Hepatocyte (in vitro differentiated cells): ENCODE measurements around the gene SCN2B. TPM values are rescaled to one million over a fixed set of nuclear protein-coding genes. Genes with fewer than 3 reads are reported as not detected.
A peak's percentile ranks its signal among the peaks of the same experiment; 100 is the strongest.

Experiments used
- DNase-seq: peaks from one replicate; pipeline ENCODE4 v3.0.0-alpha.2; 2016; ENCODE audit warnings: low spot score
- H2AFZ ChIP-seq: fragments of 200-600 bp; sonication (generic); 2 replicates; pipeline ENCODE4 v1.6.0; 2016; ENCODE audit warnings: antibody characterized with exemption, mild to moderate bottlenecking
- H3K27ac ChIP-seq: fragments of 200-600 bp; sonication (generic); 2 replicates; pipeline ENCODE4 v1.5.1; 2016; ENCODE audit warnings: mild to moderate bottlenecking
- H3K27me3 ChIP-seq: fragments of 200-600 bp; sonication (generic); 2 replicates; pipeline ENCODE4 v1.6.1; 2016
- H3K36me3 ChIP-seq: fragments of 200-600 bp; sonication (generic); replicated peaks from 2 replicates; pipeline ENCODE4 v1.5.1; 2016; ENCODE audit warnings: low read depth; ENCODE audit not compliant: insufficient read depth
- H3K4me1 ChIP-seq: fragments of 200-600 bp; sonication (generic); 2 replicates; pipeline ENCODE4 v1.5.1; 2016; ENCODE audit warnings: mild to moderate bottlenecking, moderate library complexity; ENCODE audit not compliant: insufficient read depth
- H3K4me2 ChIP-seq: fragments of 200-600 bp; sonication (generic); 2 replicates; pipeline ENCODE4 v1.6.0; 2016
- H3K4me3 ChIP-seq: fragments of 200-600 bp; sonication (generic); 2 replicates; pipeline ENCODE4 v1.5.1; 2016; ENCODE audit warnings: mild to moderate bottlenecking
- H3K79me2 ChIP-seq: fragments of 200-600 bp; sonication (generic); 2 replicates; pipeline ENCODE4 v1.6.0; 2017; ENCODE audit warnings: mild to moderate bottlenecking
- H3K9me2 ChIP-seq: fragments of 200-600 bp; sonication (generic); replicated peaks from 2 replicates; pipeline ENCODE4 v1.6.0; 2017; ENCODE audit warnings: mild to moderate bottlenecking; ENCODE audit not compliant: insufficient read depth
- H3K9me3 ChIP-seq: fragments of 200-600 bp; sonication (generic); 2 replicates; pipeline ENCODE4 v1.5.1; 2016; ENCODE audit warnings: low read depth, mild to moderate bottlenecking
- H4K20me1 ChIP-seq: fragments of 200-600 bp; sonication (generic); 2 replicates; pipeline ENCODE4 v1.6.0; 2016; ENCODE audit warnings: mild to moderate bottlenecking; ENCODE audit not compliant: insufficient read depth, poor library complexity, severe bottlenecking
- EZH2 ChIP-seq: fragments of 200-600 bp; sonication (generic); IDR thresholded peaks from 2 replicates; pipeline ENCODE4 v1.6.1; 2016; ENCODE audit warnings: antibody characterized with exemption, mild to moderate bottlenecking, borderline replicate concordance
- EZH2phosphoT487 ChIP-seq: fragments of 200-600 bp; sonication (generic); IDR thresholded peaks from one replicate; pipeline ENCODE4 v1.6.1; 2018; ENCODE audit warnings: antibody characterized with exemption, mild to moderate bottlenecking, low read depth, moderate library complexity; ENCODE audit not compliant: unreplicated experiment, severe bottlenecking
- WGBS: methylation state at CpG from one replicate; pipeline ENCODE4 v1.1.6; 2016; ENCODE audit warnings: low lambda C conversion rate; ENCODE audit errors: missing lambda C conversion rate; 5-methylcytosine and 5-hydroxymethylcytosine counted together
- polyA plus RNA-seq: library from polyadenylated mRNA; unstranded; fragments of >200 nt; fragmentation: Nextera tagmentation; extraction: Ambion mirVana; gene quantifications from 2 replicates; pipeline ENCODE4 v1.2.1, GENCODE V29; 2016
- total RNA-seq: library from RNA; depleted of rRNA; stranded (reverse); fragments of >200 nt; gene quantifications from 2 replicates; pipeline ENCODE4 v1.2.3, GENCODE V29; 2014
- TF ChIP-seq, protein P1 (sequence below): fragments of 200-600 bp; sonication (generic); IDR thresholded peaks from 2 replicates; pipeline ENCODE4 v1.5.1; 2016; ENCODE audit warnings: antibody characterized with exemption, mild to moderate bottlenecking; ENCODE audit not compliant: poor library complexity

Gene SCN2B
- total and polyA plus RNA-seq, 2 experiments from 2014 or later, result 1.1 to 1.2 TPM

DNA sequence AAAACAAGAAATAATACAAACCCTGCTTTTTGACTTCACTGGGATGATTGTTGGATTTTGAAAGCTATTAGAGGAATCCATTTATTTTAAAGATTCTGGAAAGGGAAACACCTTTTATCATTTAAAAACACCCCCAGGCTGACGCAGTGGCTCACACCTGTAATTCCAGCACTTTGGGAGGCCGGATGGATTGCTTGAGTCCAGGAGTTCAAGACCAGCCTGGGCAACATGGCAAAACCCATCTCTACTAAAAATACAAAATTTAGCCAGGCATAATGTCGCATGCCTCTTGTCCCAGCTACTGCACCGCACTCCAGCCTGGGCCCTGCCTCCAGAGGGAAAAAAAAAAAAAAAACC, 317 bp upstream of the SCN2B start:
- no peak for DNase-seq
- Histone ChIP-seq H4K20me1 (no peaks in the 10 kb centered on the region), H3K9me3 (no peaks in the 10 kb centered on the region), H2AFZ (no peak overlapping the region), H3K4me2 (no peak overlapping the region), H3K36me3 (no peaks in the 10 kb centered on the region), H3K9me2 (no peaks in the 10 kb centered on the region), H3K4me1 (peaks cover 13% of the 10 kb centered on the region), H3K79me2 (no peaks in the 10 kb centered on the region), H3K27ac (no peak overlapping the region), H3K27me3 (peaks cover 24% of the 10 kb centered on the region), H3K4me3 (no peak overlapping the region)
- TF ChIP-seq EZH2, result no peak
- TF ChIP-seq, protein P1, sequence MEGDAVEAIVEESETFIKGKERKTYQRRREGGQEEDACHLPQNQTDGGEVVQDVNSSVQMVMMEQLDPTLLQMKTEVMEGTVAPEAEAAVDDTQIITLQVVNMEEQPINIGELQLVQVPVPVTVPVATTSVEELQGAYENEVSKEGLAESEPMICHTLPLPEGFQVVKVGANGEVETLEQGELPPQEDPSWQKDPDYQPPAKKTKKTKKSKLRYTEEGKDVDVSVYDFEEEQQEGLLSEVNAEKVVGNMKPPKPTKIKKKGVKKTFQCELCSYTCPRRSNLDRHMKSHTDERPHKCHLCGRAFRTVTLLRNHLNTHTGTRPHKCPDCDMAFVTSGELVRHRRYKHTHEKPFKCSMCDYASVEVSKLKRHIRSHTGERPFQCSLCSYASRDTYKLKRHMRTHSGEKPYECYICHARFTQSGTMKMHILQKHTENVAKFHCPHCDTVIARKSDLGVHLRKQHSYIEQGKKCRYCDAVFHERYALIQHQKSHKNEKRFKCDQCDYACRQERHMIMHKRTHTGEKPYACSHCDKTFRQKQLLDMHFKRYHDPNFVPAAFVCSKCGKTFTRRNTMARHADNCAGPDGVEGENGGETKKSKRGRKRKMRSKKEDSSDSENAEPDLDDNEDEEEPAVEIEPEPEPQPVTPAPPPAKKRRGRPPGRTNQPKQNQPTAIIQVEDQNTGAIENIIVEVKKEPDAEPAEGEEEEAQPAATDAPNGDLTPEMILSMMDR, result no peak
- TF ChIP-seq EZH2phosphoT487, result no peak
- WGBS, result 83% methylated on average over 4 of the region's 4 CpGs

DNA sequence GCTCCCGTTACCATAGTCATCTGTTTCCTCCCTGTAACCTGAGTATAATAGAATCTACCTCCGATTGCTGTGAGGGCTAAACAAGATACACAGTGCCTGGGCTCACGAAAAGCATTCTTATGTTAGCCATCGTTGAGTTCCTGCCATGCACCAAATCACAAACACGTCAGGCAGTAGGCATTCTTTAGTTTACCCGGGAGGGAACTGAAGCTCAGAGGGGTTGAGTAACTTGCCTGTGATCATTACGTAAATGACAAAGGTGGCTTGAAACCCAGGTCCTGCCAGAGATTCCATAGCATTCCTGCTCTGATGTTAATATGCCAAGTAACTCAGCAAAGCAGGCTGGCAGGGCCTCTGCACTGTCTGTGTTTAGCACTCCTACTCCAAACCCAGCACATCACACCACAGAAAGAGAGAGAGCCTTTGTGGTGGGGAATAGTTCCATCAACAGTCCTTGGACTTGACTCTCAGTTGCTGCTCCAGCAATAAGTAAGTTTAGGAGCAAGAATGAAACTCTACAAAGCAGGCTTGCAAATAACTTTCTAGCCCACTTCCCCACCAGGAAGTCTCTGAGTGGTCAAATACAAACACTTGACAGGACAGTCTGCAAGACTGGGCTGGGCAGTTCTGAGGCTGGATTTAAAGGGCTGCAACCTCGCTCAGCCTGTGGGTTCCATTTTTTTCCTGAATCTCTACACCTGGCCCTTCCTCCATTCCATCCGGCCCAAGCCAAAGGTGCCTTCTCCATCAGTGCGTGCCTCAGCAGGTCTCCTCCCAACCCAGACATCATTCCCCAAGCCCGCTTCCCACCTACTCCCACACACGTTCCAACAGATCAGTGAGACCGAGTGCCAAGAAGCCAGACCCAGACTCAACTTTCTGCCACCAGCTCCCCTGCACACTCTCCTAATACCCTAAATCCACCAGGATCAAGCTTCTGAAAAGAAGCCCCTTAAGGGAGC, 1.1 kb downstream of the SCN2B start:
- H4K20me1 ChIP-seq, result no peaks in the 10 kb centered on the region
- no peaks in the 10 kb centered on the region for H3K36me3 ChIP-seq
- H3K4me3 ChIP-seq, result peak overlapping the region; percentile 21
- H3K27me3 ChIP-seq, result peaks cover 36% of the 10 kb centered on the region
- peak overlapping the region; percentile 51 for H2AFZ ChIP-seq
- peaks cover 16% of the 10 kb centered on the region for H3K4me1 ChIP-seq
- no peaks in the 10 kb centered on the region for H3K9me2 ChIP-seq
- H3K79me2 ChIP-seq, result no peaks in the 10 kb centered on the region
- 39% methylated on average over 13 of the region's 13 CpGs for WGBS
- no peaks in the 10 kb centered on the region for H3K9me3 ChIP-seq
- peak overlapping the region; percentile 66 for H3K27ac ChIP-seq
- H3K4me2 ChIP-seq, result peak overlapping the region; percentile 73
- TF ChIP-seq, protein P1, result no peak
- no peak for TF ChIP-seq EZH2
- TF ChIP-seq EZH2phosphoT487, result no peak
- no peak for DNase-seq

DNA sequence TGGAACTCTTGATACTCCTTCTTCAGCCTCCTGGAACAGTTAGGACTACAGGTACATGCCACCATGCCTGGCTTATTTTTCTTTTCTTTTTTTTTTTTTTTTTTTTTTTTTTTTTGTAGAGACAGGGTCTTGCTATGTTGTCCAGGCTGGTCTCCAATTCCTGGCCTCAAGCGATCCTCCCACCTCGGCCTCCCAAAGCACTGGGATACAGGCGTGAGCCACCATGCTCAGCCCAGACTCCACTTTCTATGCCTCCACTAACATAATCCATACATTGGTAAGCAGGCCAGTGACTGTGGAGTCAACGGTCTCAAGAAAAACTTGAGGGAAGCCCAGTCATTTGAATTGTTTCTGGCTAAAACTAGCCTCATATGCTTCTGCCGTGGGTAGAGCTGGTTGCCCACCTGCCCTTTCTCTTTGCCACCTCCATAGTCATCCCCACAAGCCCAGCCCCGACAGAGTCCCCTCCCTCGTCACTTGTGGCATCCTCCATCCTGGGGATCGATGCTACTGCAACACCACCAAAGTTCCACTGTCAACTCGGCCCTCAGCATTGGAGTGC, 2.4 kb downstream of the SCN2B start:
- 87% methylated on average over 9 of the region's 9 CpGs for WGBS
- no peaks in the 10 kb centered on the region for H3K79me2 ChIP-seq
- H3K27ac ChIP-seq, result no peak overlapping the region
- H3K9me2 ChIP-seq, result no peaks in the 10 kb centered on the region
- TF ChIP-seq EZH2, result no peak
- no peaks in the 10 kb centered on the region for H3K36me3 ChIP-seq
- H4K20me1 ChIP-seq, result no peaks in the 10 kb centered on the region
- peaks cover 45% of the 10 kb centered on the region for H3K27me3 ChIP-seq
- H3K4me2 ChIP-seq, result no peak overlapping the region
- H3K4me1 ChIP-seq, result peaks cover 16% of the 10 kb centered on the region
- H3K4me3 ChIP-seq, result no peak overlapping the region
- no peak overlapping the region for H2AFZ ChIP-seq
- no peaks in the 10 kb centered on the region for H3K9me3 ChIP-seq
- DNase-seq, result no peak

- H3K9me3 ChIP-seq, result no peaks in the 10 kb centered on the region
- no peaks in the 10 kb centered on the region for H3K36me3 ChIP-seq
- no peaks in the 10 kb centered on the region for H3K9me2 ChIP-seq
- H3K27me3 ChIP-seq, result peaks cover 48% of the 10 kb centered on the region
- H3K4me2 ChIP-seq, result no peak overlapping the region
- H3K4me3 ChIP-seq, result no peak overlapping the region
- no peak for TF ChIP-seq EZH2phosphoT487
- TF ChIP-seq, protein P1, result no peak
- TF ChIP-seq EZH2, result no peak
- DNase-seq, result no peak
- H2AFZ ChIP-seq, result no peak overlapping the region
- peaks cover 16% of the 10 kb centered on the region for H3K4me1 ChIP-seq
- H3K79me2 ChIP-seq, result no peaks in the 10 kb centered on the region
- no peaks in the 10 kb centered on the region for H4K20me1 ChIP-seq
- no peak overlapping the region for H3K27ac ChIP-seq
- 92% methylated on average over 9 of the region's 9 CpGs for WGBS
Observed at GRCh38 chr11:118172356-118172755, 4.1 kb downstream of the SCN2B start.
